ENCODE data around the gene CNGA4.

GRCh38 chr11:6258571-6259081 lies 19.7 kb downstream of the CNGA4 start:
- TF ChIP-seq CTCF (IDR thresholded peaks at IDR 0.05) (no peak), POLR2A (IDR thresholded peaks at IDR 0.05) (no peak)

Measured in testis (tissue), 2 donors.